ENCODE measurements around the gene TOMM34.

TOMM34 gene, protein sequence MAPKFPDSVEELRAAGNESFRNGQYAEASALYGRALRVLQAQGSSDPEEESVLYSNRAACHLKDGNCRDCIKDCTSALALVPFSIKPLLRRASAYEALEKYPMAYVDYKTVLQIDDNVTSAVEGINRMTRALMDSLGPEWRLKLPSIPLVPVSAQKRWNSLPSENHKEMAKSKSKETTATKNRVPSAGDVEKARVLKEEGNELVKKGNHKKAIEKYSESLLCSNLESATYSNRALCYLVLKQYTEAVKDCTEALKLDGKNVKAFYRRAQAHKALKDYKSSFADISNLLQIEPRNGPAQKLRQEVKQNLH
- 18.2 to 66.8 (median 32.8) reads per million in 4 experiments for total RNA-seq

- peak; percentile 89 for DNase-seq
Observed at GRCh38 chr20:44960103-44960852, at the start of gene TOMM34. Gene TOMM34 (minus strand): TSS chr20:44960397. CDS start chr20:44960333, 64 bp downstream.

DNA sequence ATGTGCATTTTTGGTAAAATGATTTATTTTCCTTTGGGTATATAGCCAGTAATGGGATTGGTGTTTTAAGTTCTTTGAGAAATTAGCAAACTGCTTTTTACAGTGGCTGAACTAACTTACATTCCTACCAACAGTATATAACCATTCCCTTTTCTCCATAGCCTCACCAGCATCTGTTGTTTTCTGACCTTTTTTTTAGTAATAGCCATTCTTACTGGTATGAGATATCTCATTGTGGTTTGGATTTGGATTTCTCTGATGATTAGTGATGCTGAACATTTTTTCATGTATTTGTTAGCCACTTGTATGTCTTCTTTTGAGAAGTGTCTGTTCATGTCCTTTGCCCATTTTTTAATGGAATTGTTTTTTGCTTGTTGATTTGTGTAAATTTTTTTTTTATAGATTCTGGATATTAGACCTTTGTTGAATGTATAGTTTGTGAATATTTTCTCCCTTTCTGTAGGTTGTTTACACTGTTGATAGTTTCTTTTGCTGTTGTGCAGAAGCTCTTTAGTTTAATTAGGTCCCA is 48.4 kb upstream of the TOMM34 start:
- DNase-seq, result no peak

DNA sequence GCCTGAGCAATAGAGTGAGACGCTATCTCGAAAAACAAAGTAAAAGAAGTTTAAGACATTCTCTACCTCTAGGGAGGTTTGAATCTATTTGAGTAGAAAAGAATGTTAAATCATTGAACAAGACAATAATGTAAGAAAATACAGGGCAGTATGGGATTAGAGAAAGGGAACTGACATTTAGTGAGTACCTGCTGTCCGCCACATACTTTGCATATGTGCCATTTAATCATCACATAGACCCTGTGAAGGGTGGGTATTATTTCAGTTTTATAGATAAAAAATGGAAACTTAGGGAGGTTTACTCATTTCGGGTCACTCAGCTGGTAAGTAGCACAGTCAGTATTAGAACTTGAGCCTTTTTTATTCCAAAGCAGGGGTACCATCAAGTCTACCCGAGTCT is 37.5 kb upstream of the TOMM34 start:
- no peak for DNase-seq

DNA sequence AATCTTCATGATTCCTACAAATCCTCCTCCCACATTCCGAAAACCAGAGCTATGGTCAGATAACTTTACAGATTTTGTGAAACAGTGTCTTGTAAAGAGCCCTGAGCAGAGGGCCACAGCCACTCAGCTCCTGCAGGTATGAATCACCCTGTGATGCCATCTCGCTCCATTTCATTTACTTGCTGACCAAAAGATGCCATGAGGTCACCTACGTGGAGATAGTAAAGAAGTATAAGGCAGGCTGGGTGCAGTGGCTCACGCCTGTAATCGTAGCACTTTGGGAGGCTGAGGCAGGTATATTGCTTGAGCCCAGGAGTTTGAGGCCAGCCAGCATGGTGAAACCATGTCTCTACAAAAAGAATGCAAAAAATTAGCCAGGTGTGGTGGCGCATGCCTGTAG is 37.0 kb upstream of the TOMM34 start:
- DNase-seq, result no peak

- no peak for DNase-seq
Observed at GRCh38 chr20:44993343-44993742, 33.1 kb upstream of the TOMM34 start.

DNA sequence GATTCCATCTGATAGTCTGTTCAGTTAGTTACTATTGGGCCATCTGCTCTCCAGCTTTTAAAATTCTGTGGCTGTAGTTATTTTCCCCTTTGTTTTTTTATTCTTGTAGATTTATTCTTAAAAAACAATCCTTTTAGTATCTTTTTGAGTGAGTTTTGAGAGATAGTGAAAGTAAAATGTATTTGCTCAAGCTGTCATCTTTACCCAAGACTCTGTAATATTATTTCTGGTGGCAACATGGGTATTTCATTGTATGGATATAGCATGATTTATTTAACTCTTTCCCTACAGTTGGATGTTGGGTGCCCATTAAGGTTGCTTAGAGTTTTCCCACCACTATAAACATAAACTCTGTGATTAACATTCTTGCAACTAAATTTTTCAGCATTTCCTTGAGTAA is 30.8 kb upstream of the TOMM34 start:
- DNase-seq, result no peak

- DNase-seq, result no peak
Observed at GRCh38 chr20:44990425-44990824, 30.2 kb upstream of the TOMM34 start.

DNA sequence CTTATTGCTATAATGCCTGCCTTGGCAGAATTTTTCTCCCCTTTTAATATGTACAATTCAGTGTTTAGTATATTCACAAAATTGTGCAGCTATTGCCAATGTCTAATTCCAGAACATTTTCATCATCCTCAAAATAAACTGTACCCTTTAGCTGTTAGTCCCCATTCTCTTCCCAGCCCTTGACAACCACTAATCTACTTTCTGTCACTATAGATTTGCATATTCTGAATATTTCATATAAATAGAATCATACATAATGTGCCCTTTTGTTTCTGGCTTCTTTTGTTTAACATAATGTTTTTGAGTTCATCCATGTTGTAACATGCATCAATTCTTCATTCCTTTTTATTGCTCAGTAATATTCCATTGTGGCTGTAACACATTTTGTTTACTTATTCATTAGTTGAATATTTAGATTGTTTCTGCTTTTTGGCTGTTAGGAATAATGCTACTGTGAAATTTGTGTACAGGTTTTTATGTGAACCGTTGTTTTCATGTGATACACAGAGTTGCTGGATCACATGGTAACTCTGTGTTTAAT is 28.5 kb upstream of the TOMM34 start:
- no peak for DNase-seq

GRCh38 chr20:44983093-44983674 is 23.0 kb upstream of the TOMM34 start:
- DNase-seq, result no peak

DNA sequence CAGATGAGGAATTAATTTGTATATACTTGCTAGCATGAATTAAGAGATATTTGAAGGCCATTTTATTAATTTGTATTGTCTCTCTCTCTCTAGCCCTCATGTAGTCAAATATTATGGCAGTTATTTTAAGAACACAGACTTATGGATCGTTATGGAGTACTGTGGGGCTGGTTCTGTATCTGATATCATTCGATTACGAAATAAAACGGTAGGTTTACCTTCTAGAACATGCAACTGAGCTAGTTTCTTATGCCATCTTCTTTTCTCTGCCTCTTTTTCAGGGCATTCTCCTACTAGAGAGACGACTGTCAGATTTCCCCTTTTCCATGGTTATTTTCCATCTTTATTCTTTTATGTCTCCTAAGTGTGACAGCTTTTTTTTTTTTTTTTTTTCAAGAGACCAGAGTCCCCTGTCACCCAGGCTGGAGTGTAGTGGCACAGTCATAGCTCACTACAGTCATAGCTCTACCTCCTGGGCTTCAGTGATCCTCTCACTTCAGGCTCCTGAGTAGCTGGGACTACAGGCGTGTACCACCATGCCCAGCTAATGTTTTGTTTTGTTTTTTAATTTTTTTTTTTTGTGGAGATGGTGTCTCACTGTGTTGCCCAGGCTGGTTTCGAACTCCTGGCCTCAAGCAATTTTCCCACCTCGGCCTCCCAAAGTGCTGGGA is 21.7 kb upstream of the TOMM34 start:
- no peak for DNase-seq

- peak; percentile 57 for DNase-seq
Observed at GRCh38 chr20:44979090-44979621, 19.0 kb upstream of the TOMM34 start.

DNA sequence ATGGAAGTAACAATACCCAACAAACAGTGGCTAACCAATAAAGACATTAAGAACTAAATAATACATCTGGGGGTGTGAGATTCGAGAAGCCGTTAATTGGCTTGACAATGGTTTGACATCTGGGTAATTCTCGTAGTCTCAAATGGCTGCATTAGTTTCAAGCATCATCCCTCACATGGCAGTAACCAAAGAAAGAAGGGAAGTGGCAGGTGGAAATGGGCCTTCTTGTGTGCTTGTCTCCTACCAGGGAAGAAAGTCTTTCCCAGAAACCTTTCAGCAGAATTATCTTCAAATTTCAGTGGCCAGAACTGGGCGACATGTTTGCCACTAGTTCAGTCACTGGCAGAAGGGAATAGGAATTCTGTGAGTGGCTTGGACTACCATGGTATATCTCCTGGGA is 16.5 kb upstream of the TOMM34 start:
- no peak for DNase-seq

DNA sequence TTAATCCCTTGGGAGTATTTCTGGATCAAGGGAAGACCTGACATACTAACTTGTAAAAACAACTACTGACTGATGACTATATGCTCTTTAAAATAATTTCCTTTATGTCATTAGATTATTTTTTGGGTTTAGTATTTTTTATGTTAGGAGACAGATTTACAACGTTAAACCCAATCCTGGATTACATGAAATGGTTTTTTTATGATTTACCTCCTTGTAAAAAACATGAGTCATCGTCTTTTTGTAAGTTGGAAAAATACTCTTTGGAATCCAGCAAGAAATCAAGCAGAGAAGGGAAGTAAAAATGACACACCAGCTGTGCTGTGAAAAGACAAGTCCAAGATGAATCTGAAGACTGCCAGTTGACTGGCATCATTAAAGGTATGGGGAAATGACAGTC is 12.9 kb upstream of the TOMM34 start:
- no peak for DNase-seq

GRCh38 chr20:44970243-44970757 is 10.1 kb upstream of the TOMM34 start:
- no peak for DNase-seq

DNA sequence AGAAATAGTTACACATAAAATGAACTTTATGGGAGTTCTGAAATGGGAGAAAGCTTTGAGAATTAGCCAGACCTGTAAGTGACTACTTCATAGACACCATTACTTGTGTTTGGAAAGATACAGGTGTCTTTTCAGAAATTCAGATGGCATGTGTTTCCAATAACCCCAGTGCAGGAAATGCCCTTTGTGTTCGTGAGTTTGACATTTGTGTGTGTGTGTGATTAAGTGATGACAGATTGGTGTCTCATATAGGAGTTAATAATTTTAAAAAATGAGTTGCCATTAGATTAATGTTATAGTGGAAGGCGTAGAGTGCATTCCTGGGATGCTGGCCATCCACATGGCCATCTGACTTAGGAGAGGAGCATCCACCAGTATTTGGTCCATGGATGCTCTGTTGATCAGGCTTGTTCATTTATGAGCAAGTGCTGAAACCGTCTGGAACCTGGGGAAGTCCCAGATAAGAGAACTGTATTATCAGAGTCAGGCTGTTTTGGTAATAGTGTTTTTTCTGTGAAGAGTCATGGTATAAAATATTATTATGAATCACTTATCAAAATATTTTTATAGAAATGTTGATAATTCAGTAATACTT is 9.2 kb upstream of the TOMM34 start:
- DNase-seq, result no peak

- DNase-seq, result no peak
Observed at GRCh38 chr20:44967207-44967807, 7.1 kb upstream of the TOMM34 start.

DNA sequence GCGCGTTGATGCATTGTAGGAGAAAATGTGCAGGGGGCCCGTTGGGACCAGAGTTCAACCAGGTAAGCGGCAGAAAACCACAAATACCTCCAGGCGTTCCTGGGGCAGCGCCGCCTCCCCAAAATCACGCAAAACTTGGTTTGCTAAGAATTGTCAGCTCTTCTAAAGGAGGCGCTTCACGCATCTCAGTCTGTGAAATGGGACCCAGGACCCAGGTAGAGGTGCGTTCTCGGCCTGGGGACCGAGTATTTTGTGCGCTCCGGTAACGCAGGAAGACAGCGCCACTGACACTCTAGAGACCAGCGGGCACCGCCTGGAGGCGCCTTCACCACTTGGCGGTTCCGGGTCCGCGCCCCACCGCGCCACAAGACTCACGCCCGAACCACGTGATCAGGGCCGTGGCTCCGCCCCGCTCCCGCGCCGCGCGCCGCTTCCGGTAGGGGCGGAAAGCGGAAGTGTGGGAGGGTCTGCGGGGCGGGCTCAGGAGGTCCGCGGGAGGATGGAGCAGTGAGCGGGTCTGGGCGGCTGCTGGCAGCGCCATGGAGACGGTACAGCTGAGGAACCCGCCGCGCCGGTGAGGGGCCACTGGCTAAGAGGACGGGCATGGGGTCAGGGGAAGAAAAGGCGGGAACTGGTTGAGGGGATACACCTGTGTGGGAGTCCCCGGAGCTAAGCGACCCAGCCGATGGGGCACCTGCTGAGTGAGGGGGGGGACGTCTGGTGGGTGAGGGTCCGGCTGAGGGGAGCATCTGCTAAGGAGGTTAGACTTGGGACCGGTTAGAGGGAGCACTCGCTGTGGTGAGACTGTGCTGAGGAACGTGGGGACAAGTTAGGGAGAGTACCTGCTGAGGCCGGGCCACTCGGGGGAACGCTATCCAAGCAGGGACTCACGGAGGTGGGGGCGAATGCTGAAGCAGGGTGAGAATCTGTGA is 6.1 kb upstream of the TOMM34 start, which contains the start of gene STK4:
Gene STK4, plus strand, starts transcription at position 483 of the 932 bp plus-strand sequence. Its CDS starts 57 bp downstream, at position 540.
- peak; percentile 93 for DNase-seq

DNA sequence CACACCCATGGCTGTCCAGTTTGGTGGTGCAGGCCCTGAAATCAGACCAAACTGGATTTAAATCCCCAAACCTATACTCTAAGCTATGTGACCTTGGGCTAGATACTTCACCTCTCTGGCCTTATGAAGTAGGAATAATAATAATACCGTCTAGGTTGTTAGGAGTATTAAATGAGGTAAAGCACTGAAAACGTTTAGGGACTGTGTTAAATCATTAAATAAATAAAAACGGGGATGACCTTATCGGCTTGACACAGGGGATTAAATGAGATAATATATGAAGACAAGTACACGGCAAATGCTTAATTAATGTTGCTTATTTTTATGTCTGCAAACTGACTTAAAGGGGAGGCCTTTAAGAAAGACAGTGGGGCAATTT is 5.4 kb upstream of the TOMM34 start:
- no peak for DNase-seq

- DNase-seq, result no peak
Observed at GRCh38 chr20:44963325-44964215, 3.4 kb upstream of the TOMM34 start.

All from effector CD8-positive, alpha-beta T cell (primary cell).